Umbilical cord (tissue), 2 donors: Measurements from ENCODE around the gene AP4B1. TPM values are rescaled to one million over a fixed set of nuclear protein-coding genes. Genes with fewer than 3 reads are reported as not detected.

ENCODE experiments used
- DNase-seq: peaks from one replicate; pipeline ENCODE4 v3.0.0-alpha.2; 2015; ENCODE audit warnings: low spot score
- total RNA-seq: library from RNA; depleted of rRNA; stranded (reverse); fragments of >200 nt; gene quantifications from one replicate; pipeline ENCODE4 v1.2.3, GENCODE V29; 2014; ENCODE audit warnings: low replicate concordance; ENCODE audit not compliant: insufficient read depth

AP4B1 gene
- total RNA-seq, 1 donor from 2014 or later = 25.8 TPM

DNA sequence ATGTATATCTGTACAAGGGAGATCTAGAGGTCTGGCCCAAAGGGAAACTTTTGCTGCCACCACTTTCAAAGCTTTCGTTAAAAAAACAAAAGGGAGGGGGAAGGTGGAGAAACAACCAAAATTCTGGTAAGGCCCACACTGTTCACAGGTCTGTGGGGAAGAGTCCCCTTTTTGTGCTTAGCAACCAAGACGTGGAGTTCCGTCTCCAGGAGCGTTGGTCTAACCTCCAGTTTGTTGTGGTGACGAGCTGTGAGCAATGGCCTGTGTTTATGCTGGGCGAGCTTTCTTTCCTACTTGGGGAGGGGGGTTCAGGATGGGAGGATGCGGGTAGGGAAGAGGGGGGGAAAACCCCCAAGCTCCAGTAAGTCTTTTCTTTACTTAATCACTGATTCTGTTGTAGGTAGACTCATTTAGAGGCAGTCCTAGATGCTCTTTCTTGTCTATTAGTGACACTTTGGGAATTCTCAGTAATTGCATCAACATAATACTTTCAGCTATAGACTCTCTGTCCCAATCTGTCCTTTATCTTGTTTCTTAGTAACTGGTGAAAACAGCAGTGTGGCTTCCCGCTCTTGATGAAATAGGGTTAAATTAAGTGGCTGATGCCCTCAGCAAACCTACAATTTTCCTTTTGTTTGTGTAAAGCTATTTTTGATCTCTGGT, 26.0 kb upstream of the AP4B1 start:
- DNase-seq = peak; percentile 58

DNA sequence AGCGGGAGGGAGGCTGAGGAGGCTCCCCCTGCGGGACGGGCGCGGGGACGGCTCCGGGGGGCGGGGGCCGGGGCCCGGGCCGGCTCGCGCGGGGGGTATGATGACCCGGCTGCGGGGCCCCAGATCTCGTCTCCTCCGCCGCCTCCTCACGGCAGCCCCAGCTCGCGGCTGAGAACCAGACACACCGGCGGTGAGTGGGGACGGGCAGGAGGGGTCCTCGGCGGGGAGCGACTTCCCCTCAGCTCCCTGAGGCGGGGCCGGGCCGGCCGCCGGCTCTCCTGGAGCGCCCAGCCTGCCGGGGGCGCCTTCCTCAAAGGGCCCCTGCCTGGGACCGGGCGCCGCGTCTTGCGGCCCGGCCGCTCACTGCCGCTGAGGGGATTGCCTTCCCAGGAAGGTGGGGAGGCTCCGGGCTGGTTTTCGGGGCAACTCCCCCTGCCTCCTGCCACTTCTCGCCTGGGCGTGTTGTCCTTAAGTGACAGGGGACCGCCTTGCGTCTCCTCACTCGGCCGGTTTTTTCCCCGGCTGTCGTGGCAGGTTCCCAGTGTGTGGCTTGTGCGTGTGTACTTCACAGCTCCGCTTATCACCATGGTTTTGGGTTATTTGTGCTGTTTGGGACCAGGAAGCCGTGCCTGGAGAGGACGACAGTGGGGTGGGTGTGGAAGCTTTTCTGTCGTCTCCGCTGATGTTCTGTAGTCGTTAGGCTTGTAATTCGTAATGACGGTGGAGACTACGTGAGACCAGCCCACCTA, 25.3 kb upstream of the AP4B1 start:
- DNase-seq = peak; percentile 61

GRCh38 chr1:113928941-113929749, 24.5 kb upstream of the AP4B1 start, which contains the start of gene HIPK1:
HIPK1 (plus strand) TSS chr1:113929324.
- peak; percentile 97 for DNase-seq

GRCh38 chr1:113928187-113928930, 23.8 kb upstream of the AP4B1 start:
- peak; percentile 36 for DNase-seq

DNA sequence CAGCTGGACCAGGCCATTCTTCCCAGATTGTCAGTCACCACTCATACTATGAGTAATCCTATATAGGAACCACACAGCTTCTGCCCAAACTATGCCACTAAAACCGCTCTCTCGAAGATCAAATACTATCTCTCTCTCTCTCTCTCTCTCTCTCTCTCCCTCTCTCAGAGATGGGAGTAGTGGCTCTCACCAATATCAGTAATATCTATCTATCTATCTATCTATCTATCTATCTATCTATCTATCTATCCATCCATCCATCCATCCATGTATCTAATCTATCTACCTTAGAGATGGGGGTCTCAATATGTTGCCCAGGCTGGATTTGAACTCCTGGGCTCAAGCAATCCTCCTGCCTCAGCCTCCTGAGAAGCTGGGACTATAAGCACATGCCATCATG, 19.9 kb upstream of the AP4B1 start:
- DNase-seq = no peak

DNA sequence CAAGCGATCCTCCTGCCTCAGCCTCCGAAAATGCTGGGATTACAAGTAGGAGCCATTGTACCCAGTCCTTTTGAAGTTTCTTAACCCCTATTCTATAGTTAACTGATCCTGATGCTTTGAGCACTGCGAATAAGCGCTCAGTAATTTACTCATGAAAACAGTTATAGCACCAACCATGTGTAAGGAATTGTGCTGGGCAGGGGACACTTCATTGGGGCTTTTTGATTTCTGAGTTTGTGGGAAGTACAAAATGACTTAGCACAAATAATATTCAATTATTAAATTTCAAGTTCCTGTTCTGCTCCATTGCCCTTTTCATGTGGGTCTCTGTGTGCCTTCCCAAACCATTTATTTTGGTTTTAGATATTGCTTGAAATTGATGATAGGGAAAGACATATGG, 18.4 kb upstream of the AP4B1 start:
- DNase-seq = no peak

- no peak for DNase-seq
Observed at GRCh38 chr1:113918243-113918642, 13.6 kb upstream of the AP4B1 start.

- no peak for DNase-seq
Observed at GRCh38 chr1:113917400-113918082, 12.9 kb upstream of the AP4B1 start.

- DNase-seq = no peak
Observed at GRCh38 chr1:113916974-113917373, 12.4 kb upstream of the AP4B1 start.

DNA sequence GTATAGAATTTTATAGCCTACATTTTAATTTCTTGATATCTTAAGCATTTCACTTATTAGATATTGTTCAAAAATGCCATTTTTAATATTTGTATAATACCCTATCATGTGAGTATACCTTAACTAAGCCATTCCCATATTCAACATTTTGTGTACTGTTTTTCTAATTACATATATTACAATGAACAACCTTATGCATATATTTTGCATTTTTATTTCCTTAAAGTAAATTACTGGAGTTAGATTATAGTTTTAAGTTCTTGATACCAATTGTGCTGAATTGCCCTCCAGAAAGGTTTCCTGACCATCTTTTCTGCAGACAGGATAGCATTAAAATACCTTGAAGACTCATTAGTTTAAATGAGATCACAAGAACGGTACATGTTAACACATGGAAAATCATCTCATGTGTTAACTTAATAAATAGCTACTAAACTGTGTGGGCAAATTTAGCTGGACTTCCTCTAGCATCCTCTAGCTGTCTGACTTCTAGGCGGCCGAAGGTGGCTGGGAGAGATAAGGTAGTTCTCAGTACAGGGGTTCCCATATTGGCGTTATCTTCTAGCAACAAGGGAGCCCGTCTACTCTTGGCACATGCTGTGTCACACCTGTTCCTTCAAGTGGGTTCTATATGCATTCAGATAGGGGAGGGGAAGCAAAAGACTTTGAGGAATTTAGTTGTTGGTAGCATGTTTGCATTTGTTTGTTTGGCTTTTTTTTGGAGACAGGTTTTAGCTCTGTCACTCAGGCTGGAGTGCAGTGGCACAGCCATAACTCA, 9.5 kb upstream of the AP4B1 start:
- no peak for DNase-seq

GRCh38 chr1:113913312-113913668, 8.7 kb upstream of the AP4B1 start:
- DNase-seq = no peak

DNA sequence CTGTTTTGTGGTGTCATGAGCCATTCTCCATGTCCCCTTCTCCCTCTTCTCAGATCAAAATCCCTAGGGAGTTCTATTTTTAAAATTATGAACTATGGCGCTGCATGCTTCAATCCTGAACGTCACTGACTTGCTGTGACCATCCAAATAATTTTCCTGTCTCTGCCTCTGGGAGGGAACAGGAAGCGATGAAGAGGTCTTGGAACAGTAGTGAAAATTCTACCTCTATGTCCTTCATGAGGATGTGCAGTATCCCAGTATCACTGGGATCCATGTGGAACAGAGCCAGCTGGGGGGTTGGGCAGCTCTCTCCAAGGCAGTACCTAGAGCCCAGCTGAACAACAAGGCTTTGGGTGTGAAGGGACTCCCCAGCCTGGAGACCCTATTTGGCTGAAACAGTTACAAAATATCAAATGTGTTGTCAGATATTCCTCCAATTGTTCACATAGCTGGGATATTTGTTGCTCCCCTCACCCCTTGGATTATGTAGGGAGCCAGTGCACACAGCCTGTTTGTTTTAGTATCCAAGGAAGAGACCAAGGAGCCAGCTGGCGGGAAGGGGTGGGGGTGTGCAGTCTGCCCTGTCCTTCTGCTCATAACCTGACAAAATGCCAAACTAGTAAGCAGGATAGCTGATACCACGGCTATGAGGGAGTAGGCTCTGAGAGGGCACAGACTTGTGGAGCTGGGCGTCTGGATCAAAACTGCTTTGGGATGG, 8.2 kb upstream of the AP4B1 start:
- DNase-seq = peak; percentile 70

- DNase-seq = peak; percentile 21
Observed at GRCh38 chr1:113905435-113905861, 849 bp upstream of the AP4B1 start.

- no peak for DNase-seq
Observed at GRCh38 chr1:113904293-113904673, 316 bp downstream of the AP4B1 start.

DNA sequence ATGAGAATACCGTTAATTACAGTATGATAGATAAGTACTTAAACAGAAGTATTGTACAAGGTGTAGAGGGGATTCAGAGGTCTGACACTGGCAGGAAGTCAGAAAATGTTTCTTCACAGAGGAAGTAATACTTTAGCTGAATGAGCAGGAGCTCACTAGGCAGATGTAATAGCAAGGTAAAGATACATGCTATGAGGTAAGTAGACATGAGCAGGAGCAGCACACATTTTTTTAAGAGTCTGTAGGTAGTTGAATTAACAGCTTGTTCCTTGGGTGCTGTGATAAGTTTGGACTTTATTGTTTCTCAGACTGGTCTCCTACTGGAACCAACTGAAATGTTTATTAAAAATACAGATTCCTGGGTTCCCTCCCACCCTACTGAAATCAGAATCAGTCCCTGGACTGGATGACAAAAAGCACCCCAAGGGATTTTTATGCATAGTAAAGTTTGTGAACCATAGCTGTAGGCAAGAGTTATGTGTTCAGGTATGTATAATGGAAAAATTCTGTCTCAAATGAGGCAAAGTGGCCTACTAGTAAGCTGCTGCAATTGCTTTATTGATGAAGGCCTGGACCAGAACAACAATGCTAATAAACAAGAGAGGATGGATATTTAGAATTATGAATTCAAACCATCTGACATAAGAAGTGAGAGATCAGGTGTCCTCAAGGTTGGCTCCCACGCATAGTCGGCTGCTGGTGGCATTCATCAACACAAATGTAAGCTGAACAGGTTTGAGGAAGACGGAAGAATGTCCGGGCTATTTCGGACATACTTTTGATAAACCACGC, 902 bp downstream of the AP4B1 start:
- DNase-seq = no peak

DNA sequence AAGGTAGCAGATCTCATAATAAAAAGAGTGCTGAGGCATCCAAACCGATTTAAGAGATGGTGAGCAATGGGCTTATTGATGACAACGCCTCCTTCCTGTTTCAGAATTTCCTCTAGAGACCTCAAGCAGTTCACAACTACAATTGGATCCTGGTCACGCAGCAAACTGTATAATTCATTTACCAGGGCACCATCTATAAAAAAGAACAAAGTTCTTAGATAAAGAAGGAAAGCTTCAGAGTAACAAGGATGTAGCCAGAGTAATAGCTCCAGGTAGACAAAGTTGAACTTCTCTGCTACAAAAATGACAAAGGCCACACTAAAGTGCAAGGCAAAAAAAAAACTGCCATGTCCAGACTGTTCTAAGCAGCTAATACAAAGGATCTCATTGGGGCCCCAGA, 3.4 kb downstream of the AP4B1 start:
- no peak for DNase-seq

DNA sequence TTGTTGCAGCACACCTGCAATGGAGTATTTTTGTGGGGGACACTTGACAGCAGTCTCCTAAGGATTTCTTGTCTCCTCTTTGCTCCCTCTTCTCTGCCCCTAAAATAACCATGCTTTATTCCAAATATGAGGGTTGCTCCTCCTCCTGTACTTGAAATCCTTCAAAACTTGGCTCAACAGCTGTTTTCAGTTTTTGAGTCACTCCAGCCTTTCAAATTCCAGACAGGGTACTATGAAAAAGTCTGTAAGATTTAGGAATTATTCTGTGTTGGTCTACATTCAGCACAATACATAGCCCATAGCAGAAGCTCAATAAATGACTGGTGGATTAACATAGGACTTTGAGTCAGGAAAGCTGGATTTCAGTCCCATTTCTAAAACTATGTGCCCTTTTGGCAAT, 5.5 kb downstream of the AP4B1 start:
- DNase-seq = peak; percentile 83

- DNase-seq = no peak
Observed at GRCh38 chr1:113898241-113898814, 6.3 kb downstream of the AP4B1 start.

GRCh38 chr1:113895961-113896360, 8.6 kb downstream of the AP4B1 start:
- DNase-seq = no peak
